AML-193 (cell line): Measurements from ENCODE around the gene ATE1.
"Not testable (repeated sequence)": the region's sequence is repeated elsewhere in the genome, so short reads cannot be mapped to it uniquely, and the experiment has no call there.

Source experiments
- DNase-seq, 2 experiments: peaks; one replicate each; lab custom pipeline; 2025; lab: John Stamatoyannopoulos, UW

The ATE1 gene

GRCh38 chr10:121736315-121737130 is 191.3 kb downstream of the ATE1 start:
- no peak for DNase-seq

- no peak for DNase-seq
Observed at GRCh38 chr10:121735263-121735662, 192.6 kb downstream of the ATE1 start.

- DNase-seq: no peak
Observed at GRCh38 chr10:121734589-121735045, 193.2 kb downstream of the ATE1 start.

- no peak for DNase-seq
Observed at GRCh38 chr10:121732656-121733445, 195.0 kb downstream of the ATE1 start.

GRCh38 chr10:121732172-121732571 is 195.7 kb downstream of the ATE1 start:
- DNase-seq: no peak

- no peak for DNase-seq
Observed at GRCh38 chr10:121724282-121724681, 203.5 kb downstream of the ATE1 start.

GRCh38 chr10:121722665-121723064 is 205.2 kb downstream of the ATE1 start:
- DNase-seq: no peak

GRCh38 chr10:121721257-121721656 is 206.6 kb downstream of the ATE1 start:
- no peak for DNase-seq

GRCh38 chr10:121715969-121716368 is 211.9 kb downstream of the ATE1 start:
- no peak for DNase-seq

GRCh38 chr10:121715076-121715475 is 212.8 kb downstream of the ATE1 start:
- DNase-seq: no peak

- no peak for DNase-seq
Observed at GRCh38 chr10:121713486-121713885, 214.3 kb downstream of the ATE1 start.

- DNase-seq: no peak
Observed at GRCh38 chr10:121710971-121711370, 216.9 kb downstream of the ATE1 start.

GRCh38 chr10:121710207-121710606 is 217.6 kb downstream of the ATE1 start:
- no peak for DNase-seq

- DNase-seq: no peak
Observed at GRCh38 chr10:121709675-121710073, 218.2 kb downstream of the ATE1 start.

GRCh38 chr10:121708728-121709674 is 218.8 kb downstream of the ATE1 start:
- no peak for DNase-seq

- DNase-seq: no peak
Observed at GRCh38 chr10:121702351-121703320, 225.2 kb downstream of the ATE1 start.

GRCh38 chr10:121700416-121700815 is 227.4 kb downstream of the ATE1 start:
- no peak for DNase-seq

- DNase-seq: not testable (repeated sequence)
Observed at GRCh38 chr10:121699703-121700102, 228.1 kb downstream of the ATE1 start.

- no peak for DNase-seq
Observed at GRCh38 chr10:121698902-121699301, 228.9 kb downstream of the ATE1 start.

GRCh38 chr10:121698336-121698735 is 229.5 kb downstream of the ATE1 start:
- no peak for DNase-seq

- peak in 1 of 2 experiments; percentile 6 for DNase-seq
Observed at GRCh38 chr10:121696854-121697253, 231.0 kb downstream of the ATE1 start.
